ENCODE data around the gene P2RX2.

Gene P2RX2

GRCh38 chr12:132603240-132604150 lies 15.1 kb upstream of the P2RX2 start:
- no peak for DNase-seq (ENCODE audit: low spot score)

- no peak for DNase-seq (ENCODE audit: low spot score)
Observed at GRCh38 chr12:132604151-132604618, 14.4 kb upstream of the P2RX2 start.

- no peak for DNase-seq (ENCODE audit: low spot score)
Observed at GRCh38 chr12:132604668-132605441, 13.7 kb upstream of the P2RX2 start.

- DNase-seq (ENCODE audit: low spot score) = no peak
Observed at GRCh38 chr12:132605892-132606291, 12.7 kb upstream of the P2RX2 start.

GRCh38 chr12:132606466-132606865 lies 12.1 kb upstream of the P2RX2 start:
- DNase-seq (ENCODE audit: low spot score) = no peak

GRCh38 chr12:132606927-132607326 lies 11.6 kb upstream of the P2RX2 start:
- DNase-seq (ENCODE audit: low spot score) = no peak

- DNase-seq (ENCODE audit: low spot score) = no peak
Observed at GRCh38 chr12:132608231-132609171, 10.1 kb upstream of the P2RX2 start.

GRCh38 chr12:132610051-132610759 lies 8.4 kb upstream of the P2RX2 start, which contains the start of gene LRCOL1:
LRCOL1 (minus strand) TSS chr12:132610582; CDS start chr12:132606251, 4,331 bp downstream.
- peak; percentile 81 for DNase-seq (ENCODE audit: low spot score)

- no peak for DNase-seq (ENCODE audit: low spot score)
Observed at GRCh38 chr12:132610866-132611602, 7.5 kb upstream of the P2RX2 start.

- DNase-seq (ENCODE audit: low spot score) = no peak
Observed at GRCh38 chr12:132611620-132612019, 7.0 kb upstream of the P2RX2 start.

GRCh38 chr12:132614029-132614428 lies 4.5 kb upstream of the P2RX2 start:
- DNase-seq (ENCODE audit: low spot score) = no peak

GRCh38 chr12:132614861-132615578 lies 3.6 kb upstream of the P2RX2 start:
- DNase-seq (ENCODE audit: low spot score) = peak; percentile 92

GRCh38 chr12:132615579-132616038 lies 3.0 kb upstream of the P2RX2 start:
- no peak for DNase-seq (ENCODE audit: low spot score)

- DNase-seq (ENCODE audit: low spot score) = no peak
Observed at GRCh38 chr12:132617135-132617701, 1.4 kb upstream of the P2RX2 start.

GRCh38 chr12:132617822-132618682 lies 524 bp upstream of the P2RX2 start:
- no peak for DNase-seq (ENCODE audit: low spot score)

GRCh38 chr12:132619071-132619385 lies 452 bp downstream of the P2RX2 start:
- DNase-seq (ENCODE audit: low spot score) = no peak

- no peak for DNase-seq (ENCODE audit: low spot score)
Observed at GRCh38 chr12:132619386-132620112, 973 bp downstream of the P2RX2 start.

Data from AG08395 (cell line).